NCI-H526 (cell line): ENCODE data around the gene ATG10.
"Not testable (repeated sequence)": the region's sequence is repeated elsewhere in the genome, so short reads cannot be mapped to it uniquely, and the experiment has no call there.

Source experiments
- DNase-seq, 2 experiments: peaks; one replicate each; lab custom pipeline; 2025; lab: John Stamatoyannopoulos, UW

ATG10 gene

GRCh38 chr5:82057051-82057450, 85.2 kb downstream of the ATG10 start:
- no peak for DNase-seq

GRCh38 chr5:82058710-82059109, 86.9 kb downstream of the ATG10 start:
- no peak for DNase-seq

GRCh38 chr5:82066791-82067190, 95.0 kb downstream of the ATG10 start:
- no peak for DNase-seq

- DNase-seq = not testable (repeated sequence)
These were observed 96.2 kb downstream of the ATG10 start for GRCh38 chr5:82068042-82068441.

DNA sequence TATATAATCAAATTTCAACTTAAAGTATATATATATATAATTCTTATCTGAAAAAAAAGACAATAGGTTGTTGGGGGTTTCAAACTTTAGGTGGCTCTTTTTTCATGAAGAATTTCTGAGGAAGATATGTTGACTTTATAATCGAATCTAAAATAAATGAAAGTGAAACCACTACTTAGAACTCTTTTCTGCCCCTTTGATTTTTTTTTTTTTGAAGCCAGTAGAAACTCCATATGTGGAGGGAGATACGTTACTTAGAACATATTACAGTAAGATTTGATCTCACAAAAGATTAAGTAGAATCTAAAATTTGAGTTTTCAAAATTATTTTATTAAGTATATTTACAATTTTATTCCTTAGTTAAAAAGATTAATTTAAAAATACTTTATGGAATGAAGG, 96.9 kb downstream of the ATG10 start:
- no peak for DNase-seq

DNA sequence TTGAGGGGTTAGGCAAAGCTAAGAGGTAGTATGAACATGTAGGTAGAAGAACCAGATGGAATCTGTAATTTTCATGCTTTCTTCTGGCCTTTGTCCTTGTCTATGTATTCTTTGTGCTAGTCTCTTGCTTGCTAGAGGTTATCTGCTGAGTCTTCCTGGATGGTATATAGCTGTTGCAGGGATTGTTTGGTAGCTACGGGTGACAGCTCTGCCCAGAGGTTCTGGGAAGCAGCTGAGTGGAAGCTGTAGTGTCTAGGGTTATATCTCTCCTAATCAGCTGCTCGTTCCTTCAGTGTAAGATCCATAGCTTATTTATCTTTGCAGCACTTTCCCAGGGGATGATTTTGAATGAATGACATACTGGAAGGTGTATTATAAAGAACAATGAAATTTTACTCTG, 100.3 kb downstream of the ATG10 start:
- no peak for DNase-seq

DNA sequence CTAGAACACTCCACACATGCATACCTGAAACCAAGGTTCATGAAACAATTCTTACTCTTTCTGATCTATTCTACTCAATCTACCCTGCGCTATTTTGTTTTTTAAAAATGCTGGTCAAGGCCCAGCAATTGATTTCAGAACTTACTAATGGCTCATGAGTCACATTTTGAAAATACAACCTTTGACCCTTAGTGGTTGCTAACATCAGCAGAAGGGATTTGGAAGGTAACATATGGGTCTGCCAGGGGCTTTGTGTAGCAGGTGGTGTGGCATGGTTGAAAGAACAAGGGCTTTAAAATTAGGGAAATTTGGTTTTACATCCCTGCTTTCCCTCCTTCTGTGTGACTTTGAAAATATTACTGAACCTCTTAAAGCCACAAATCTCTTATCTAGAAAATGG, 101.4 kb downstream of the ATG10 start:
- no peak for DNase-seq

GRCh38 chr5:82074950-82075349, 103.1 kb downstream of the ATG10 start:
- DNase-seq = no peak

GRCh38 chr5:82077496-82077895, 105.7 kb downstream of the ATG10 start:
- DNase-seq = no peak

GRCh38 chr5:82091617-82092016, 119.8 kb downstream of the ATG10 start:
- no peak for DNase-seq

DNA sequence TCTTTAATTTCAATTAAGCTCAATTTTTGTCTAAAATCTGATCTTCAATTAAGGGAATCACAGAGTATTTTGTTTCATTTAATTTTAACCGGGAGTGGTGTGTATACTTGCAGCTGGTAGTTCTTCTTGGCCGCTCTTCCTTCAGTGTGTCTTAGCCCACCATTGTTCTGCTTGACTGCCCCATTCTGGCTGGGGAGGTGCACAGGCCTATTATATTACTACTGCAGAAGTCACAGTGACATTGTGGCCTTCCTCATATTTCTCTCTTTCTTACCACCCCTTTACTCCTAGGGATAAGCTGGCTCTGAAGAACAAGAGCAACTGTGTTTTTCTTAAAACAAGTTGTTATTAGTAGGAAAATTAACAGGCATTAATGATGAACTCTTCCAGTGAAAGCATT, 123.7 kb downstream of the ATG10 start:
- DNase-seq = no peak

GRCh38 chr5:82096249-82096648, 124.4 kb downstream of the ATG10 start:
- no peak for DNase-seq

DNA sequence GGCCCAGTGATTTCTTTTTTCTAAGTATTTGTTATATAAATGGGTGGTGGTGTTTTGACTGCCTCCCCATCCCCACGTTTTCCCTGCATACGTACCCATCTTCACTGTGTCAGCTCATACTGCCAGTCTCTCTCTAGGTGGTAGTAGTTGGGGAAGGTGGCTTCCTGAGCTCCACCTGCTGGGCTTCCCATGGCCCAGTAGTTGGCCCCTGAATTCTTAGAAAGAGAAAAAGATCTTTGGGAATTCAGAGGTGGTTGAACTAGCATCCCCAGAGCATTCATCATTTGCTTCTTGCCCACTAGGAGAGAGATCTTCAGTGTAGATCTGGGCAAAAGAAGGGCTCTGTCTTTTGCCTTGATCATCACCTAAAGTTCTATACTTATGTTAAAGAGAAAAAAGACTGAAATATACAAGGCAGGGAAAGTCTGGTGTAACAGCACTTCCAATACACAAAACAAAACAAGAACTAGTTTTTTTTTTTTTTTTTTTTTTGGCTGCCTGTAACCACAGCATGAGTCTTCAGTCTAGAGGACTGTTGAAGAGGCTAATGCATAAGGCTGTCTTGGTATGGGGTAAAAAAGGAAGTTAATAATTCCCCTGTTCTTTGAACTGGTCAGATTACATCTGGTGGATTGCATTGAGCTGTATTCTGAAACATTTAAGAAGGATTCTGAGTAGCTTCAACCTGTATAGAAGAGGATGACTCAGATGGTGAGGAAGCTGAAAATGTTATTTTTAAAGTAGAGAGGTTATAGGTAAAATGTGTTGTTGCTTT, 128.7 kb downstream of the ATG10 start:
- DNase-seq = no peak

DNA sequence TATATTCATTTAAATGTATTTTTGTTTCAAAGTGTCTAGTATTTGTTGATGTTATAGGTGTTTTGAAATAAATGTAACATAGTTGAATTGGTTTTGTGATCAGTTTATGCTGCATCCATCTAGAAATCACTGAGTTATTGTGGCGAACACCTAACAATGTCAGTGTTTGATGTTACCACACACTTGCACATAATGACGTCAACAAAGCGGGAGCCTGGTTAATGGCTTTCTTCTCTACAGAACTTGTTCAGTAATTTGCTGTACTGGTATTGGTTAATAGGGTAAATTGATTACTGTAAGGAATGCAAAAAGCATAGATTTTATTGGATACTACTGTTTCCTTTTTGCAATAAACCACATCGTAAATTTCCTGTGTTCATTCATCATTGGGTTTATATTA, 133.0 kb downstream of the ATG10 start:
- no peak for DNase-seq

DNA sequence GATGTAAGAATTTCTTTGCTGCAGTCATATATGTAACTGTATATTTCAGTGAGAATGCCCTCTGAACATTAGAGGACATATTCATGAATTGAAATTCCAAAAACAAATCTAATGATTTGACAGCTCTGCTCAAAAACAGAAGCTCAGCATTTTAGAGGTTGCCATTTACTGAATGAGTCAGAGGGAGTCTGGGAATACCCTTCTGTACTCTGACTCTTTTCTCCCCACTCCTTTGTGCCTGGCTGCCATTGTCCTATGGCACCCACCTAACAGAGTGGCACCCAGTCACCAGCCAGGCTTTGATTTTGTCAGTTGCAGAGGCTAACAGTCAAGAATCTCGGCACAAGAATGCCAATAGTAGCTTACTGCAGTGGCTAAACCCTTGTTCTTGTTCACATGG, 133.6 kb downstream of the ATG10 start:
- DNase-seq = no peak

GRCh38 chr5:82106207-82106606, 134.4 kb downstream of the ATG10 start:
- peak; percentile 47 to 72 for DNase-seq

DNA sequence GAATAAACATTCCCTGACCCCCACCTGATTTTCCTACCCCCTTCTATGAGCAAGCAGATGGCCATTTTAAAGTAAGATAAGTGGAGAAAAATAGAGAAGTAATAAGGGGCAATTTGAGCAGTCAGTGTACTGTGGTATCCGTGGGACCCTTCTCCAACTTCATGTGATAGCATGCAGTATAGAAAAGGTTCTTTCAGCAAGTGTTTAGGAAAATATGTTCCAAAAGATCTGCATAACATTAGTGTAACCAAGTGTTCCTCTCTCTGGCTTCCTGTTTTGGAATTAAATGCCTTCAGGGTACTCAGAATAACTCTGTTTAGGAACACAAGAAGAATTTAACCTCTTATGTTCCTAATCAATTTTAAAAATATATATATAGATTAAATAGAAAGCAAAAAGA, 134.9 kb downstream of the ATG10 start:
- peak; percentile 41 to 82 for DNase-seq

DNA sequence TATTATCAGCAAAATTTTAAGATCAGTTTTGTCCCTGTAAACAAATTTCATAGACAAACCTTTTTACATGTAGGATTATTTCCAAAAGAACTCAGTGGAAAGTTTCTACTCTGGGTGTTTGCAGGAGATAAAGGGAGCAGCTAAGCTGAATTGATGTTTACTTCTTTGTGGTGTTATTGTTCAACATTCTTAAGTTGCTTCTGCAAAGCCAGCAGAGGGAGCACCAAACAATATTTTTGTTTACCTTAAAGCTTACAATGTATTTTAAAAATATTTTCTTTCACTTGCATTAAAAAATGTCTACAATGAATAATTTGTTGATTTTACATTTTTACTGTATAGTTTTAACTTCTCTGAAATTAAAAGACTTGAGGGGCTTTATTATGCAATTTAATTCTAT, 135.4 kb downstream of the ATG10 start:
- DNase-seq = no peak

DNA sequence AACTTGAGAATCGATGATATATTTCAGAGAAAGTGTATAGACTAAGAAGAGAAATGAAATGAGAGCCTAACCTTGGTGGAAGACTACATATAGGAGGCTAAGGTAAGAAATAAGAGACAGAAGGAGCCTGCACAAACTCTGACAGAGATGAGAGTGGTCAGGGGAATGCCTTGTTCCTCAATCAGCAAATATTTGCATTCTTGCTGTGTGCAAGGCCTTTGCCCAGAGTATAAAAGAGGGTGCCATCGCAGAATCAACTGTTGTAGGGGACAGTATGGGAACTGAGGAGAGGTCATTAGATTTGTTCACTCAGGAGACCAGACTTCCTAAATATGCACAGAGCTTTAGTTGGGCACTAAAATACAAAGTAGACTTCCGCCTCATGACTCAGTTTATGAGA, 137.2 kb downstream of the ATG10 start:
- no peak for DNase-seq

DNA sequence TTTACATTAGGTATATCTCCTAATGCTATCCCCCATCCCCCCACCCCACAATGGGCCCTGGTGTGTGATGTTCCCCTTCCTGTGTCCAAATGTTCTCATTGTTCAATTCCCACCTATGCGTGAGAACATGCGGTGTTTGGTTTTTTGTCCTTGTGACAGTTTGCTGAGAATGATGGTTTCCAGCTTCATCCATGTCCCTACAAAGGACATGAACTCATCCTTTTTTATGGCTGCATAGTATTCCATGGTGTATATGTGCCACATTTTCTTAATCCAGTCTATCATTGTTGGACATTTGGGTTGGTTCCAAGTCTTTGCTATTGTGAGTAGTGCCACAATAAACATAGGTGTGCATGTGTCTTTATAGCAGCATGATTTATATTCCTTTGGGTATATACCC, 138.1 kb downstream of the ATG10 start:
- DNase-seq = not testable (repeated sequence)

- DNase-seq = no peak
These were observed 139.4 kb downstream of the ATG10 start for GRCh38 chr5:82111191-82111590.

- DNase-seq = no peak
These were observed 144.0 kb downstream of the ATG10 start for GRCh38 chr5:82115858-82116257.

- DNase-seq = no peak
These were observed 148.1 kb downstream of the ATG10 start for GRCh38 chr5:82119889-82120288.

DNA sequence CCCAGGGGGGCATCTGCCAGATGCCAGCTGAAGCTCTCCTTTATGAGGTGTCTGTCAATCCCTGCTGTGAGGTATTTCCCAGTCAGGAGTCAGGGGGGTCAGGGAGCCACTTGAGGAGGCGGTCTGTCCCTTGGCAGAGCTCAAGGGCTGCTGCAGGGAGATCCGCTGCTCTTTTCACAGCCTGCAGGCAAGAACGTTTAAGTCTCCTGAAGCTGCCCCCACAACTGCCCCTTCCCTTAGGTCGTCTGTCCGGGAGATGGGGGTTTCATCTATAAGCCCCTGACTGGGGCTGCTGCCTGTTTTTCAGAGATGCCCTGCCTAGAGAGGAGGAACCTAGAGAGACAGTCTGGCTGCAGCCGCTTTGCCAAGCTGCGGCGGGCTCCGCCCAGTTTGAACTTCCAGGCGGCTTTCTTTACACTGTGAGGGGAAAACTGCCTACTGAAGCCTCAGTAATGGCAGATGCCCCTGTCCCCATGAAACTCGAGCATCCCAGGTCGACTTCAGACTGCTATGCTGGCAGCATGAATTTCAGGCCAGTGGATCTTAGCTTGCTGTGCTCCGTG, 158.0 kb downstream of the ATG10 start:
- no peak for DNase-seq
